Measurements from ENCODE around the gene HMCES. TPM values are rescaled to one million over a fixed set of nuclear protein-coding genes. Genes with fewer than 3 reads are reported as not detected.

The HMCES gene
- total RNA-seq, 1 donor from 2014 or later = 61.2 TPM

- DNase-seq (ENCODE audit: low read depth, low spot score) = no peak
- Mint-ChIP-seq H3K9me3 (no peaks in the 10 kb centered on the region), H3K27me3 (ENCODE audit: low read depth) (no peaks in the 10 kb centered on the region), H3K27ac (ENCODE audit: unreplicated experiment) (peak overlapping the region; percentile 90), H3K36me3 (ENCODE audit: low read depth) (peaks cover 19% of the 10 kb centered on the region), H3K4me1 (no peaks in the 10 kb centered on the region), H3K4me3 (no peak overlapping the region)
- TF ChIP-seq, protein P1, sequence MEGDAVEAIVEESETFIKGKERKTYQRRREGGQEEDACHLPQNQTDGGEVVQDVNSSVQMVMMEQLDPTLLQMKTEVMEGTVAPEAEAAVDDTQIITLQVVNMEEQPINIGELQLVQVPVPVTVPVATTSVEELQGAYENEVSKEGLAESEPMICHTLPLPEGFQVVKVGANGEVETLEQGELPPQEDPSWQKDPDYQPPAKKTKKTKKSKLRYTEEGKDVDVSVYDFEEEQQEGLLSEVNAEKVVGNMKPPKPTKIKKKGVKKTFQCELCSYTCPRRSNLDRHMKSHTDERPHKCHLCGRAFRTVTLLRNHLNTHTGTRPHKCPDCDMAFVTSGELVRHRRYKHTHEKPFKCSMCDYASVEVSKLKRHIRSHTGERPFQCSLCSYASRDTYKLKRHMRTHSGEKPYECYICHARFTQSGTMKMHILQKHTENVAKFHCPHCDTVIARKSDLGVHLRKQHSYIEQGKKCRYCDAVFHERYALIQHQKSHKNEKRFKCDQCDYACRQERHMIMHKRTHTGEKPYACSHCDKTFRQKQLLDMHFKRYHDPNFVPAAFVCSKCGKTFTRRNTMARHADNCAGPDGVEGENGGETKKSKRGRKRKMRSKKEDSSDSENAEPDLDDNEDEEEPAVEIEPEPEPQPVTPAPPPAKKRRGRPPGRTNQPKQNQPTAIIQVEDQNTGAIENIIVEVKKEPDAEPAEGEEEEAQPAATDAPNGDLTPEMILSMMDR (conservative IDR thresholded peaks at IDR 0.05) = no peak
These were observed 10.7 kb downstream of the HMCES start for GRCh38 chr3:129289201-129289921.

DNA sequence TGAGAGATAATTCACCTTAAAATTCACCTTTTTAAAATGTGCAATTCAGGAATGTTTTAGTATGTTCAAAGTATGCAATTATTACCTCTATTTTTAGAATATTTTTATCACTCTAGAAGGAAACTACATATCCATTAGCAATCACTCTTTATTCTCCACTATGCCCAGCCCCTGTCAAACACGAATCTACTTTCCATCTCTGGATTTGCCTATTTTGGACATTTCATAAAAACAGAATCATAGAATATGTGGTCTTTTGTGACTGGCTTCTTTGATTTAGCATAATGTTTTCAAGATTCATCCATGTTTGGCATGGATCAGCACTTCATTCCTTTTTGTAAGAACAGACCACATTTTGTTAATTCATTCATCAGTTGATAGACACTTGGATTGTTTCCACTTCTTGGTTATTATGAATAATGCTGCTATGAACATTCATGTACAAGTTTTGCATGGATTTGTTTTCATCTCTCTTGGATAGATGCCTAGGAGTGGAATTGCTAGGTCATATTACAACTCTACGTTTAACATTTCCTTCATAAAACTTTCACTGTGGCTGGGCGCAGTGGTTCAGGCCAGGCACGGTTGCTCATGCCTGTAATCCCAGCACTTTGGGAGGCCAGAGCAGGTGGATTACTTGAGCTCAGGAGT, 12.7 kb downstream of the HMCES start:
- no peaks in the 10 kb centered on the region for H3K4me1 Mint-ChIP-seq
- peaks cover 21% of the 10 kb centered on the region for H3K36me3 Mint-ChIP-seq (ENCODE audit: low read depth)
- H3K4me3 Mint-ChIP-seq = no peak overlapping the region
- H3K27me3 Mint-ChIP-seq (ENCODE audit: low read depth) = no peaks in the 10 kb centered on the region
- H3K9me3 Mint-ChIP-seq = no peaks in the 10 kb centered on the region
- no peak for DNase-seq (ENCODE audit: low read depth, low spot score)
- no peak overlapping the region for H3K27ac Mint-ChIP-seq (ENCODE audit: unreplicated experiment)
- TF ChIP-seq, protein P1 (conservative IDR thresholded peaks at IDR 0.05) = no peak

DNA sequence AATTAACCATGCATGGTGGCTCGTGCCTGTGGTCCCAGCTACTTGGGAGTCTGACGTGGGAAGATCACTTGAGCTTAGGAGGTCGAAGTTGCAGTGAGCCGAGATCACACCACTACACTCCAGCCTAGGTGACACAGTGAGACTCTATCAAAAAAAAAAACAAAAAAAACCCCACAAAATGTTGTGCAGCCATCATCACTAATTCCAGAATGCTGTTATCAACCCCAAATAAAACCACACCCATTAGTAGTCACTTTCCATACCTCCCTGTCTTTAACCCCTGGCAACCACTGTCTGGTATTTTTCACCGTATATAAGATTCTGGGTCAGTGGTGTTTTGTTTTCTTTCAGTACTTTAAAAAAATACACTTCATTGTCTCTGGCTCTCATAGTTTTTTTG, 16.6 kb downstream of the HMCES start:
- TF ChIP-seq, protein P1 (conservative IDR thresholded peaks at IDR 0.05) = no peak
- Mint-ChIP-seq H3K27me3 (ENCODE audit: low read depth) (no peaks in the 10 kb centered on the region), H3K4me1 (no peaks in the 10 kb centered on the region), H3K9me3 (no peaks in the 10 kb centered on the region), H3K27ac (ENCODE audit: unreplicated experiment) (no peak overlapping the region), H3K4me3 (no peak overlapping the region), H3K36me3 (ENCODE audit: low read depth) (peaks cover 24% of the 10 kb centered on the region)
- DNase-seq (ENCODE audit: low read depth, low spot score) = no peak

- TF ChIP-seq, protein P1 (conservative IDR thresholded peaks at IDR 0.05) = no peak
- H3K9me3 Mint-ChIP-seq = no peaks in the 10 kb centered on the region
- peaks cover 23% of the 10 kb centered on the region for H3K4me1 Mint-ChIP-seq
- no peak for DNase-seq (ENCODE audit: low read depth, low spot score)
- no peaks in the 10 kb centered on the region for H3K27me3 Mint-ChIP-seq (ENCODE audit: low read depth)
- no peak overlapping the region for H3K27ac Mint-ChIP-seq (ENCODE audit: unreplicated experiment)
- H3K36me3 Mint-ChIP-seq (ENCODE audit: low read depth) = peaks cover 19% of the 10 kb centered on the region
- no peak overlapping the region for H3K4me3 Mint-ChIP-seq
These were observed 25.7 kb downstream of the HMCES start for GRCh38 chr3:129304146-129304961.

GRCh38 chr3:129304962-129305222, 26.2 kb downstream of the HMCES start:
- Mint-ChIP-seq H3K27me3 (ENCODE audit: low read depth) (no peaks in the 10 kb centered on the region), H3K4me1 (peaks cover 23% of the 10 kb centered on the region), H3K27ac (ENCODE audit: unreplicated experiment) (no peak overlapping the region), H3K4me3 (no peak overlapping the region), H3K9me3 (no peaks in the 10 kb centered on the region), H3K36me3 (ENCODE audit: low read depth) (peaks cover 19% of the 10 kb centered on the region)
- TF ChIP-seq, protein P1 (conservative IDR thresholded peaks at IDR 0.05) = no peak
- no peak for DNase-seq (ENCODE audit: low read depth, low spot score)
